T-cell (primary cell): ENCODE results near the gene VAMP7. TPM values are rescaled to one million over a fixed set of nuclear protein-coding genes. Genes with fewer than 3 reads are reported as not detected.
"Not testable (repeated sequence)": the region's sequence is repeated elsewhere in the genome, so short reads cannot be mapped to it uniquely, and the experiment has no call there.

ENCODE experiments used
- ATAC-seq, 4 experiments: fragments of 200-7000 bp in 3 of 4; fragments of 150-1000 bp in 1 of 4; cut with Tn5 transposase; replicated peaks in 1 of 4; 1 replicate in 3 of 4; 2 replicates in 1 of 4; pipeline ENCODE4 v1.10.0; 2021; ENCODE audit warnings: moderate library complexity in 3 of 4, mild to moderate bottlenecking in 2 of 4, moderate number of reproducible peaks in 1 of 4
- CTCF ChIA-PET, 2 donors: fragments of 300-600 bp; sonication (Branson Sonifier 250); formaldehyde crosslinking; loops; one replicate each; lab custom pipeline; 2022; ENCODE audit warnings: antibody characterized with exemption in 2 of 2; lab: Charles Lee
- POLR2A ChIA-PET, 2 donors: fragments of 300-600 bp; sonication (Branson Sonifier 250); formaldehyde crosslinking; loops; one replicate each; lab custom pipeline; 2022; ENCODE audit warnings: antibody characterized with exemption in 2 of 2; lab: Charles Lee
- DNase-seq, 35 experiments: peaks; one replicate each; pipeline versions ENCODE4 v3.0.0 to v3.0.0-alpha.2; 2013 to 2023
- H3K27ac ChIP-seq: one replicate; pipeline ENCODE4 v1.5.1; 2013; ENCODE audit warnings: low read length
- H3K27me3 ChIP-seq, 2 experiments: replicated peaks in 1 of 2; 1 replicate in 1 of 2; 2 replicates in 1 of 2; pipeline versions ENCODE4 v1.6.1 to v1.7.0; 2013; ENCODE audit warnings: low read length in 1 of 2, mixed read lengths in 1 of 2; ENCODE audit not compliant: control insufficient read depth in 2 of 2, insufficient read depth in 2 of 2; ENCODE audit errors: extremely low read depth in 1 of 2
- H3K36me3 ChIP-seq, 2 donors: 1 replicate in 1 of 2; 2 replicates in 1 of 2; pipeline versions ENCODE4 v1.6.1 to v1.7.0; 2013; ENCODE audit warnings: low read length in 1 of 2; ENCODE audit not compliant: control insufficient read depth in 2 of 2, insufficient read depth in 1 of 2; ENCODE audit errors: extremely low read depth in 1 of 2
- H3K4me1 ChIP-seq, 2 experiments: 1 replicate in 1 of 2; 2 replicates in 1 of 2; pipeline versions ENCODE4 v1.6.1 to v1.7.0; 2013; ENCODE audit warnings: low read length in 2 of 2, mixed read lengths in 1 of 2; ENCODE audit not compliant: insufficient read depth in 2 of 2, control insufficient read depth in 1 of 2; ENCODE audit errors: extremely low read depth in 1 of 2
- H3K4me3 ChIP-seq, 2 donors: 1 replicate in 1 of 2; 2 replicates in 1 of 2; pipeline versions ENCODE4 v1.5.1 to v1.7.0; 2013; ENCODE audit warnings: mild to moderate bottlenecking in 2 of 2, low read length in 1 of 2, moderate library complexity in 1 of 2; ENCODE audit not compliant: control insufficient read depth in 1 of 2; ENCODE audit errors: extremely low read depth in 1 of 2
- H3K9me3 ChIP-seq: 2 replicates; pipeline ENCODE4 v1.7.0; 2013
- H3K27ac Mint-ChIP-seq, 2 donors: one replicate each; pipeline ENCODE4 v1.8.0; 2020 to 2021; ENCODE audit warnings: mild to moderate bottlenecking in 2 of 2, mixed read lengths in 2 of 2
- H3K27me3 Mint-ChIP-seq, 2 donors: one replicate each; pipeline ENCODE4 v1.8.0; 2021 to 2022; ENCODE audit warnings: mixed read lengths in 2 of 2
- H3K36me3 Mint-ChIP-seq: one replicate; pipeline ENCODE4 v1.8.0; 2021; ENCODE audit warnings: mixed read lengths
- H3K4me1 Mint-ChIP-seq, 3 donors: one replicate each; pipeline ENCODE4 v1.8.0; 2020 to 2022; ENCODE audit warnings: mixed read lengths in 3 of 3, mild to moderate bottlenecking in 1 of 3
- H3K4me3 Mint-ChIP-seq, 3 donors: one replicate each; pipeline ENCODE4 v1.8.0; 2020 to 2022; ENCODE audit warnings: mild to moderate bottlenecking in 3 of 3, mixed read lengths in 3 of 3, moderate library complexity in 3 of 3
- H3K9me3 Mint-ChIP-seq, 3 donors: one replicate each; pipeline ENCODE4 v1.8.0; 2020 to 2022; ENCODE audit warnings: mixed read lengths in 3 of 3
- WGBS: methylation state at CpG from one replicate; pipeline ENCODE4 v1.1.5; 2013; ENCODE audit warnings: missing lambda C conversion rate; ENCODE audit not compliant: insufficient coverage; 5-methylcytosine and 5-hydroxymethylcytosine counted together
- total RNA-seq, 35 experiments: library from RNA in 6 of 35; stranded (reverse) in 6 of 35; fragments of 120-200 nt in 1 of 35; gene quantifications; one replicate each; pipeline versions ENCODE4 v1.2.1 to v1.2.4 and lab custom pipeline; 2013 to 2026

VAMP7 gene
- total RNA-seq, 5 donors from 2014 or later (not counting 1 experiment from before 2014, with no cell fraction given): 18.8 to 23.5 (median 19.5) TPM

- peaks cover 0 to 16% of the 10 kb centered on the region in 2 donors for H3K36me3 ChIP-seq
- H3K27me3 ChIP-seq, H3K27me3 Mint-ChIP-seq, H3K9me3 ChIP-seq, H3K4me3 ChIP-seq, H3K27ac ChIP-seq, POLR2A ChIA-PET, H3K4me1 Mint-ChIP-seq, H3K4me3 Mint-ChIP-seq, CTCF ChIA-PET, H3K4me1 ChIP-seq, ATAC-seq, DNase-seq, H3K27ac Mint-ChIP-seq: not testable (repeated sequence)
- Mint-ChIP-seq H3K9me3 (peaks cover 6 to 28% (median 10%) of the 10 kb centered on the region in 3 donors), H3K36me3 (peaks cover 77% of the 10 kb centered on the region)
- WGBS: no CpG with 5 or more reads among the region's 8 CpGs
These were observed 49.9 kb downstream of the VAMP7 start for GRCh38 chrX:155930852-155931618.

- ChIA-PET CTCF (no interaction called here), POLR2A (no interaction called here)
- Histone ChIP-seq H3K4me3 (no peak overlapping the region), H3K27me3 (no peaks in the 10 kb centered on the region), H3K9me3 (no peaks in the 10 kb centered on the region), H3K27ac (no peak overlapping the region), H3K4me1 (no peaks in the 10 kb centered on the region), H3K36me3 (peaks cover 0 to 4% of the 10 kb centered on the region in 2 donors)
- no peak for ATAC-seq
- Mint-ChIP-seq H3K9me3 (peaks cover 0 to 4% (median 0%) of the 10 kb centered on the region in 3 donors), H3K27ac (no peak overlapping the region), H3K27me3 (peaks cover 0 to 7% of the 10 kb centered on the region in 2 donors), H3K36me3 (peaks cover 37% of the 10 kb centered on the region), H3K4me1 (peaks cover 0 to 2% (median 0%) of the 10 kb centered on the region in 3 donors), H3K4me3 (no peak overlapping the region)
- no peak for DNase-seq
These were observed 57.0 kb downstream of the VAMP7 start for GRCh38 chrX:155938132-155938531.

GRCh38 chrX:155949098-155949497, 68.0 kb downstream of the VAMP7 start:
- H3K27ac Mint-ChIP-seq: no peak overlapping the region
- H3K36me3 Mint-ChIP-seq: peaks cover 14% of the 10 kb centered on the region
- no peaks in the 10 kb centered on the region for H3K27me3 Mint-ChIP-seq
- Histone ChIP-seq H3K4me3 (no peak overlapping the region), H3K9me3 (no peaks in the 10 kb centered on the region), H3K27ac (no peak overlapping the region), H3K4me1 (no peaks in the 10 kb centered on the region), H3K36me3 (no peaks in the 10 kb centered on the region), H3K27me3 (no peaks in the 10 kb centered on the region)
- H3K4me3 Mint-ChIP-seq: no peak overlapping the region
- no peaks in the 10 kb centered on the region for H3K9me3 Mint-ChIP-seq
- ChIA-PET POLR2A (no interaction called here), CTCF (no interaction called here)
- ATAC-seq (no peak), DNase-seq (no peak)
- 90% methylated on average over 2 of the region's 2 CpGs for WGBS
- H3K4me1 Mint-ChIP-seq: no peaks in the 10 kb centered on the region

- 81% methylated on average over 3 of the region's 3 CpGs for WGBS
- ChIA-PET CTCF (no interaction called here), POLR2A (no interaction called here)
- ATAC-seq (no peak), DNase-seq (no peak)
- Mint-ChIP-seq H3K9me3 (no peaks in the 10 kb centered on the region), H3K4me1 (no peaks in the 10 kb centered on the region), H3K27me3 (no peaks in the 10 kb centered on the region), H3K4me3 (no peak overlapping the region), H3K36me3 (no peaks in the 10 kb centered on the region), H3K27ac (no peak overlapping the region)
- Histone ChIP-seq H3K9me3 (no peaks in the 10 kb centered on the region), H3K27me3 (no peaks in the 10 kb centered on the region), H3K36me3 (peaks cover 0 to 5% of the 10 kb centered on the region in 2 donors), H3K4me1 (no peaks in the 10 kb centered on the region), H3K27ac (no peak overlapping the region), H3K4me3 (no peak overlapping the region)
These were observed 70.2 kb downstream of the VAMP7 start for GRCh38 chrX:155951237-155951789.

DNA sequence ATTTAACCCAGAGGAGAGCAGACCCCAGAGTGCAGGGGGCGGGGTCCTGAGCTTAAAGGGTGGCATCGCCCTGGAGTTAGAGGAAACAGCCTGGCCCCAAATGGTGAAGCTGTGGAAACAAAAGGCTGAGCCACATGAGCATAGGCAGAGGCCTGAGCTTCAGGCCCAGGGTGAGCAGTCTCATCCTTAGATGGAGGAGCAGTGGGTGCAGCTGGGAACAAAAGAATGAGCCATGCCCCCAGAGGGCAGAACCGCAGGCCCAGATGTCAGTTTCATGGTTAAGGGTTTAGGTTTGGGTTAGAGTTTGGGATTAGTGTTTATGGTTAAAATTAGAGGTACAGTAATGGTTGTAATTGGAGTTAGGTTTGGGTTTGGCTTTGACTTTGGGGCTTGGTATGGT, 71.9 kb downstream of the VAMP7 start:
- POLR2A ChIA-PET: no interaction called here
- CTCF ChIA-PET: no interaction called here
- no peaks in the 10 kb centered on the region for H3K27me3 Mint-ChIP-seq

GRCh38 chrX:155954793-155955192, 73.6 kb downstream of the VAMP7 start:
- H3K27me3 ChIP-seq: no peaks in the 10 kb centered on the region
- H3K36me3 Mint-ChIP-seq: no peaks in the 10 kb centered on the region
- no peaks in the 10 kb centered on the region for H3K4me1 ChIP-seq
- H3K27ac Mint-ChIP-seq: no peak overlapping the region
- no peaks in the 10 kb centered on the region for H3K9me3 Mint-ChIP-seq
- ATAC-seq (no peak), DNase-seq (no peak)
- ChIA-PET POLR2A (no interaction called here), CTCF (no interaction called here)
- H3K4me3 ChIP-seq: no peak overlapping the region
- H3K9me3 ChIP-seq: no peaks in the 10 kb centered on the region
- no CpG with 5 or more reads among the region's 1 CpG for WGBS
- H3K27me3 Mint-ChIP-seq: no peaks in the 10 kb centered on the region
- H3K36me3 ChIP-seq: peaks cover 0 to 5% of the 10 kb centered on the region in 2 donors
- no peak overlapping the region for H3K4me3 Mint-ChIP-seq
- H3K27ac ChIP-seq: no peak overlapping the region
- no peaks in the 10 kb centered on the region for H3K4me1 Mint-ChIP-seq

More for the DNA sequence above, 71.9 kb downstream of the VAMP7 start:
- H3K4me3 Mint-ChIP-seq: no peak overlapping the region
- Histone ChIP-seq H3K9me3 (no peaks in the 10 kb centered on the region), H3K27me3 (no peaks in the 10 kb centered on the region), H3K27ac (no peak overlapping the region), H3K4me1 (no peaks in the 10 kb centered on the region), H3K36me3 (peaks cover 0 to 5% of the 10 kb centered on the region in 2 donors), H3K4me3 (no peak overlapping the region)
- ATAC-seq: no peak
- H3K9me3 Mint-ChIP-seq: no peaks in the 10 kb centered on the region
- 67% methylated on average over 3 of the region's 3 CpGs for WGBS
- no peak for DNase-seq
- no peaks in the 10 kb centered on the region for H3K36me3 Mint-ChIP-seq
- no peak overlapping the region for H3K27ac Mint-ChIP-seq
- no peaks in the 10 kb centered on the region for H3K4me1 Mint-ChIP-seq
